ENCODE data around the gene OR5K1.

Gene OR5K1

GRCh38 chr3:98462901-98463300 is at the start of gene OR5K1:
Gene OR5K1 (plus strand): TSS chr3:98463201. CDS start chr3:98469577, 6,376 bp downstream.
- DNase-seq (ENCODE audit: low read depth), result no peak

- no peak for DNase-seq (ENCODE audit: low read depth)
Measured at GRCh38 chr3:98432575-98432974, 30.4 kb upstream of the OR5K1 start.

- DNase-seq (ENCODE audit: low read depth), result no peak
Measured at GRCh38 chr3:98433764-98434163, 29.2 kb upstream of the OR5K1 start.

GRCh38 chr3:98434412-98434811 is 28.6 kb upstream of the OR5K1 start:
- DNase-seq (ENCODE audit: low read depth), result no peak

- no peak for DNase-seq (ENCODE audit: low read depth)
Measured at GRCh38 chr3:98440283-98440682, 22.7 kb upstream of the OR5K1 start.

- no peak for DNase-seq (ENCODE audit: low read depth)
Measured at GRCh38 chr3:98445949-98446406, 17.0 kb upstream of the OR5K1 start.

- no peak for DNase-seq (ENCODE audit: low read depth)
Measured at GRCh38 chr3:98449606-98450193, 13.3 kb upstream of the OR5K1 start.

GRCh38 chr3:98450372-98450771 is 12.6 kb upstream of the OR5K1 start:
- DNase-seq (ENCODE audit: low read depth), result no peak

GRCh38 chr3:98453827-98454226 is 9.2 kb upstream of the OR5K1 start:
- no peak for DNase-seq (ENCODE audit: low read depth)

- no peak for DNase-seq (ENCODE audit: low read depth)
Measured at GRCh38 chr3:98454929-98455328, 8.1 kb upstream of the OR5K1 start.

- no peak for DNase-seq (ENCODE audit: low read depth)
Measured at GRCh38 chr3:98457543-98457942, 5.5 kb upstream of the OR5K1 start.

- no peak for DNase-seq (ENCODE audit: low read depth)
Measured at GRCh38 chr3:98460220-98460619, 2.8 kb upstream of the OR5K1 start.

- no peak for DNase-seq (ENCODE audit: low read depth)
Measured at GRCh38 chr3:98482717-98483482, 19.9 kb downstream of the OR5K1 start.

- no peak for DNase-seq (ENCODE audit: low read depth)
Measured at GRCh38 chr3:98483626-98484025, 20.6 kb downstream of the OR5K1 start.

- DNase-seq (ENCODE audit: low read depth), result no peak
Measured at GRCh38 chr3:98497381-98497780, 34.4 kb downstream of the OR5K1 start, which contains the start of gene OR5K2. Gene OR5K2 (plus strand): TSS chr3:98497681. CDS start chr3:98497681, 0 bp downstream.

GRCh38 chr3:98500019-98500418 is 37.0 kb downstream of the OR5K1 start:
- DNase-seq (ENCODE audit: low read depth), result no peak

GRCh38 chr3:98501270-98501669 is 38.3 kb downstream of the OR5K1 start:
- DNase-seq (ENCODE audit: low read depth), result no peak

GRCh38 chr3:98501863-98502576 is 39.0 kb downstream of the OR5K1 start:
- no peak for DNase-seq (ENCODE audit: low read depth)

GRCh38 chr3:98504539-98504938 is 41.5 kb downstream of the OR5K1 start:
- no peak for DNase-seq (ENCODE audit: low read depth)

GRCh38 chr3:98508582-98508981 is 45.6 kb downstream of the OR5K1 start:
- DNase-seq (ENCODE audit: low read depth), result no peak

GRCh38 chr3:98512576-98512975 is 49.6 kb downstream of the OR5K1 start:
- no peak for DNase-seq (ENCODE audit: low read depth)

- DNase-seq (ENCODE audit: low read depth), result no peak
Measured at GRCh38 chr3:98513091-98513511, 50.1 kb downstream of the OR5K1 start.

- DNase-seq (ENCODE audit: low read depth), result no peak
Measured at GRCh38 chr3:98513736-98514135, 50.7 kb downstream of the OR5K1 start.

Measured in stimulated activated CD8-positive, alpha-beta memory T cell treated with anti-CD3 and anti-CD28 coated beads, Interleukin-15, amount 100 ng/mL, for 1 hour (primary cell).